Activated naive CD4-positive, alpha-beta T cell treated with Interleukin-2 at 50 U/mL for 16 hours (primary cell): ENCODE data around the gene PIM1.
A peak's percentile ranks its signal among the peaks of the same experiment; 100 is the strongest.
"Not testable (repeated sequence)": the region's sequence is repeated elsewhere in the genome, so short reads cannot be mapped to it uniquely, and the experiment has no call there.

Source experiments
- DNase-seq: peaks from one replicate; pipeline ENCODE4 v3.0.0-alpha.2; 2020

PIM1 gene

GRCh38 chr6:37169496-37170272, at the start of gene PIM1:
Gene PIM1 (plus strand): TSS chr6:37170152. CDS start chr6:37170576, 424 bp downstream.
- DNase-seq, result peak; percentile 99

GRCh38 chr6:37121556-37121955, 48.4 kb upstream of the PIM1 start:
- no peak for DNase-seq

GRCh38 chr6:37122861-37123260, 47.1 kb upstream of the PIM1 start:
- no peak for DNase-seq

- no peak for DNase-seq
Observed at GRCh38 chr6:37123957-37124729, 45.8 kb upstream of the PIM1 start.

- DNase-seq, result no peak
Observed at GRCh38 chr6:37125774-37126492, 44.0 kb upstream of the PIM1 start.

- no peak for DNase-seq
Observed at GRCh38 chr6:37126493-37126958, 43.4 kb upstream of the PIM1 start.

- DNase-seq, result no peak
Observed at GRCh38 chr6:37126961-37127616, 42.9 kb upstream of the PIM1 start.

GRCh38 chr6:37127961-37128862, 41.7 kb upstream of the PIM1 start:
- DNase-seq, result no peak

- DNase-seq, result not testable (repeated sequence)
Observed at GRCh38 chr6:37128863-37129443, 41.0 kb upstream of the PIM1 start.

- no peak for DNase-seq
Observed at GRCh38 chr6:37129566-37129965, 40.4 kb upstream of the PIM1 start.

GRCh38 chr6:37130704-37131103, 39.2 kb upstream of the PIM1 start:
- DNase-seq, result no peak

GRCh38 chr6:37131104-37131959, 38.6 kb upstream of the PIM1 start:
- DNase-seq, result no peak

- no peak for DNase-seq
Observed at GRCh38 chr6:37131960-37132253, 38.0 kb upstream of the PIM1 start.

- DNase-seq, result no peak
Observed at GRCh38 chr6:37134036-37134395, 35.9 kb upstream of the PIM1 start.

GRCh38 chr6:37134396-37135191, 35.4 kb upstream of the PIM1 start:
- peak; percentile 21 for DNase-seq

- DNase-seq, result no peak
Observed at GRCh38 chr6:37135835-37136694, 33.9 kb upstream of the PIM1 start.

GRCh38 chr6:37136821-37137200, 33.1 kb upstream of the PIM1 start:
- no peak for DNase-seq

GRCh38 chr6:37137201-37138090, 32.5 kb upstream of the PIM1 start:
- DNase-seq, result peak; percentile 56
